HepG2 (cell line): Measurements from ENCODE around the gene TFF2. TPM values are rescaled to one million over a fixed set of nuclear protein-coding genes. Genes with fewer than 3 reads are reported as not detected.

ENCODE experiments used
- ATAC-seq: fragments of 200-7000 bp; cut with Tn5 transposase; 3 replicates; pipeline ENCODE4 v1.9.1; 2020; ENCODE audit warnings: mild to moderate bottlenecking, moderate library complexity
- BruUV-seq: library from RNA; stranded (reverse); fragments of 400-500 nt; replicated peaks from 2 replicates; lab custom pipeline; 2021; lab: Mats Ljungman, UMichigan
- CTCF ChIA-PET: fragments of 300-600 bp; formaldehyde crosslinking; extraction: SDS; loops from one replicate; lab custom pipeline; 2021; ENCODE audit warnings: low total read pairs, inconsistent platforms, low intra/inter-chr PET ratio; lab: Yijun Ruan, JAX
- POLR2A ChIA-PET: fragments of 350-600 bp; sonication (Branson Sonifier 250); formaldehyde crosslinking; loops from one replicate; lab custom pipeline; 2020; ENCODE audit warnings: antibody characterized with exemption, inconsistent platforms; lab: Yijun Ruan, JAX
- DNase-seq: peaks from one replicate; pipeline ENCODE4 v3.0.0-alpha.2; 2015; ENCODE audit warnings: low spot score
- FAIRE-seq: peaks from 3 replicates; lab custom pipeline; 2011; peaks lifted over from hg19 to GRCh38; lab: Jason Lieb, UNC
- H2AFZ ChIP-seq: one replicate; pipeline ENCODE4 v1.6.1; 2011; ENCODE audit warnings: low read length, inconsistent platforms
- H3K27ac ChIP-seq: fragments of 300-600 bp; 3 replicates; pipeline ENCODE4 v1.8.0; 2011; ENCODE audit warnings: mixed run types, mild to moderate bottlenecking, mixed read lengths, low read length, inconsistent platforms; ENCODE audit not compliant: insufficient read depth; ENCODE audit errors: extremely low read length
- H3K27me3 ChIP-seq, 2 experiments: fragments of 200-600 bp in 1 of 2; 2 replicates in 1 of 2; 3 replicates in 1 of 2; pipeline versions ENCODE4 v1.6.0 to v1.8.0; 2011; ENCODE audit warnings: low read length in 2 of 2, mild to moderate bottlenecking in 2 of 2, moderate library complexity in 2 of 2, inconsistent platforms in 1 of 2; ENCODE audit not compliant: insufficient read depth in 2 of 2, control insufficient read depth in 1 of 2
- H3K36me3 ChIP-seq, 2 experiments: fragments of 200-600 bp in 1 of 2; replicated peaks in 1 of 2; 2 replicates in 1 of 2; 3 replicates in 1 of 2; pipeline versions ENCODE4 v1.5.1 to v1.8.0; 2011; ENCODE audit warnings: low read length in 2 of 2, inconsistent platforms in 1 of 2; ENCODE audit not compliant: insufficient read depth in 2 of 2, control insufficient read depth in 1 of 2
- H3K4me1 ChIP-seq: 2 replicates; pipeline ENCODE4 v1.5.1; 2012; ENCODE audit warnings: low read length, inconsistent platforms; ENCODE audit not compliant: insufficient read depth
- H3K4me2 ChIP-seq: 2 replicates; pipeline ENCODE4 v1.6.0; 2011; ENCODE audit warnings: low read depth, low read length, inconsistent platforms
- H3K4me3 ChIP-seq, 3 experiments: fragments of 200-600 bp in 1 of 3; sonication (generic), shearing (Covaris generic) in 1 of 3; replicated peaks in 1 of 3; 2 replicates each; pipeline ENCODE4 v1.5.1; 2011 to 2016; ENCODE audit warnings: low read length in 3 of 3, inconsistent platforms in 2 of 3, low read depth in 2 of 3, mild to moderate bottlenecking in 2 of 3, control low read depth in 1 of 3, mixed read lengths in 1 of 3; ENCODE audit not compliant: insufficient read depth in 1 of 3
- H3K79me2 ChIP-seq: one replicate; pipeline ENCODE4 v1.6.1; 2011; ENCODE audit warnings: low read length, inconsistent platforms; ENCODE audit not compliant: insufficient read depth
- H3K9ac ChIP-seq: 2 replicates; pipeline ENCODE4 v1.6.0; 2011; ENCODE audit warnings: mild to moderate bottlenecking, low read depth, low read length, inconsistent platforms; ENCODE audit not compliant: insufficient read depth
- H3K9me3 ChIP-seq: 2 replicates; pipeline ENCODE4 v1.5.1; 2012; ENCODE audit warnings: mild to moderate bottlenecking, low read length
- H4K20me1 ChIP-seq: 2 replicates; pipeline ENCODE4 v1.6.0; 2011; ENCODE audit warnings: inconsistent platforms, mild to moderate bottlenecking, low read length, moderate library complexity; ENCODE audit not compliant: insufficient read depth
- GABPB1 ChIP-seq: IDR thresholded peaks from 2 replicates; pipeline ENCODE4 v1.6.1; 2016; ENCODE audit warnings: mild to moderate bottlenecking, missing genetic modification reagents, moderate library complexity, missing compliant biosample characterization
- MIXL1 ChIP-seq: IDR thresholded peaks from 2 replicates; pipeline ENCODE4 v1.6.1; 2016
- MZF1 ChIP-seq: sonication (generic); formaldehyde crosslinking; IDR thresholded peaks from 2 replicates; pipeline ENCODE4 v1.8.1; 2023; ENCODE audit warnings: mild to moderate bottlenecking, missing genetic modification reagents, borderline replicate concordance
- PAX8 ChIP-seq: sonication (generic); formaldehyde crosslinking; IDR thresholded peaks from 2 replicates; pipeline ENCODE4 v1.8.0; 2022; ENCODE audit warnings: mild to moderate bottlenecking, missing genetic modification reagents, borderline replicate concordance
- PHF5A ChIP-seq: IDR thresholded peaks from one replicate; pipeline ENCODE4 v1.6.1; 2018; ENCODE audit warnings: low read depth, missing genetic modification reagents; ENCODE audit not compliant: unreplicated experiment
- SPEN ChIP-seq: sonication (generic); formaldehyde crosslinking; IDR thresholded peaks from 2 replicates; pipeline ENCODE4 v1.5.1; 2020; ENCODE audit warnings: low read depth, mild to moderate bottlenecking, missing genetic modification reagents
- SRY ChIP-seq: sonication (generic); formaldehyde crosslinking; IDR thresholded peaks from 2 replicates; pipeline ENCODE4 v1.8.0; 2022; ENCODE audit warnings: mild to moderate bottlenecking, missing genetic modification reagents
- SSRP1 ChIP-seq: IDR thresholded peaks from 2 replicates; pipeline ENCODE4 v1.6.1; 2016; ENCODE audit warnings: control low read depth
- STAG1 ChIP-seq: sonication (generic); formaldehyde crosslinking; IDR thresholded peaks from 2 replicates; pipeline ENCODE4 v1.4.0; 2020; ENCODE audit warnings: missing genetic modification reagents
- XRCC5 ChIP-seq: fragments of 200-400 bp; formaldehyde crosslinking; optimal IDR thresholded peaks from 2 replicates; pipeline ENCODE3; 2017; ENCODE audit warnings: mild to moderate bottlenecking, low read length
- ZNF333 ChIP-seq: sonication (generic); formaldehyde crosslinking; IDR thresholded peaks from 2 replicates; pipeline ENCODE4 v1.4.0; 2020; ENCODE audit warnings: mild to moderate bottlenecking, missing genetic modification reagents, borderline replicate concordance
- ZNF44 ChIP-seq: sonication (generic); formaldehyde crosslinking; IDR thresholded peaks from 2 replicates; pipeline ENCODE4 v1.5.1; 2020; ENCODE audit warnings: mild to moderate bottlenecking, missing genetic modification reagents
- ZNF446 ChIP-seq: sonication (generic); formaldehyde crosslinking; IDR thresholded peaks from 2 replicates; pipeline ENCODE4 v1.5.0; 2020; ENCODE audit warnings: mild to moderate bottlenecking, missing genetic modification reagents
- ZNF501 ChIP-seq: sonication (generic); formaldehyde crosslinking; IDR thresholded peaks from 2 replicates; pipeline ENCODE4 v1.5.1; 2020; ENCODE audit warnings: mild to moderate bottlenecking, moderate library complexity, missing genetic modification reagents
- WGBS: methylation state at CpG from one replicate; pipeline ENCODE4 v1.1.6; 2017; ENCODE audit warnings: low lambda C conversion rate; 5-methylcytosine and 5-hydroxymethylcytosine counted together
- in situ Hi-C: cut with HindIII; loops from 2 replicates; pipeline ENCODE4 v1.10.0; 2017; ENCODE audit warnings: low pct_unique_long_range_greater_than_20kb; ENCODE audit not compliant: extremely low pct_ligation_motif_present
- intact Hi-C: fragments of 100-400 bp; cut with micrococcal nuclease; formaldehyde crosslinking; loops from one replicate; pipeline ENCODE4 v1.10.0; 2022; ENCODE audit not compliant: unreplicated experiment
- polyA plus RNA-seq, 8 experiments: library from polyadenylated mRNA; depleted of rRNA in 3 of 8; stranded (reverse) in 7 of 8; unstranded in 1 of 8; fragments of >200 nt; fragmentation: Illumina TruSeq in 4 of 8; extraction: Trizol in 4 of 8; gene quantifications; 2 replicates each; pipeline versions ENCODE4 v1.2.1 to v1.2.3, GENCODE V29; 2011 to 2016; ENCODE audit warnings: low read depth in 4 of 8, missing spikeins in 1 of 8, mixed read lengths in 1 of 8; ENCODE audit not compliant: insufficient read depth in 1 of 8
- total RNA-seq, 5 experiments: library from RNA; depleted of rRNA; stranded (reverse); fragments of >200 nt; fragmentation: Illumina TruSeq; extraction: Trizol; gene quantifications; 2 replicates each; pipeline ENCODE4 v1.2.3, GENCODE V29; 2016; ENCODE audit warnings: low read depth in 1 of 5
- TF ChIP-seq, protein P1 (sequence below): sonication (generic); formaldehyde crosslinking; IDR thresholded peaks from 2 replicates; pipeline ENCODE4 v1.9.0; 2022; ENCODE audit warnings: missing genetic modification reagents, mild to moderate bottlenecking, borderline replicate concordance
- TF ChIP-seq, protein P2 (sequence below): sonication (generic); formaldehyde crosslinking; IDR thresholded peaks from 2 replicates; pipeline ENCODE4 v1.8.0; 2022; ENCODE audit warnings: mild to moderate bottlenecking, missing genetic modification reagents, borderline replicate concordance
- TF ChIP-seq, protein P3 (sequence below): sonication (generic); formaldehyde crosslinking; IDR thresholded peaks from 2 replicates; pipeline ENCODE4 v1.5.1; 2020; ENCODE audit warnings: mild to moderate bottlenecking, moderate library complexity, missing genetic modification reagents
- TF ChIP-seq, protein P4 (sequence below): IDR thresholded peaks from 2 replicates; pipeline ENCODE4 v1.6.1; 2016; ENCODE audit warnings: low read depth, borderline replicate concordance

The TFF2 gene
- total and polyA plus RNA-seq, 2 of the 13 experiments (the other 11 are each of a cell fraction or from before 2014, with no cell fraction given): 1.5 TPM; not detected in 1

DNA sequence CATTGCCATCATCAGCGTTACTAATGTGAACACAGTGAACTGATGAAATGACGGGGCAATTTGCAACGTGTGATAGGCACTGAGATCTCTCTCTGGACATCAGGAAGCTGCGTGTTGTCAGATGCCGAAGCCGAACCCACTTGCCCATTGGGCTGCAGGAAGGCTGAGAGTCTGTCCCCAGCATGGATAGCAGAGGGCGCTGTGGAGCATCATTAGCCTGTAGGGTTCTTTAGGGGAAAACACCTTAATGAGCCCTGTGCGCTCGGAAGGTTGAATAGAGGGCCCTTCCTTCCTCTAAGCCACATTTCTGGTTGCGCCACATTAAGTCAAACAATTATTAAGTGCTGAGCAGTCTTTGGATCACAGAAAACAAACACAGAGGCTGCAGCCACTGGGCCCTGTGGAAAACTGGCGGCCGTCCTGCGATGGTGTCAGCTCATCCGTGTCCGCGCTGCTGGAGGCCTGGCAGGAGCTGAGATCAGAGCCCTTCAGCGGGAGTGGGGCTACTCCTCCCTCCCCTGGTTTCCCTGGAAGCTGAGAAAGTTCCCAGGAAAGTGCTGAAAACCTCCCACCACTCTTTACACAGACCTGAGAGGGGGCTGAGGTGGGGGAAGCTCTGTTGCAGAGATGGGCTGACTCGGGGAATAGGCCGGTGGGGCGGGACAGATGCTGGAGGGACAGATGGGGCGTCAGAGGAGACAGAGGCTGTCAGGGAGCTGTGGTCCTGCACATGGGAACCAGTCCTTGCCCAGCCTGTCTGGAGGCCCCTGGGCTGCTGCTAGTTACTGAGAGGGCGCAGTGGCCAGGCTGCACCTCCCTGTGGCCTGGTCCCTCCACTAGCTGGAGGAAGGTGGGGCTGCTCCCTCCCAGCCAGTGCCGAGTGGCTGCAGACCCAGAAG is 12.7 kb downstream of the TFF2 start:
- intact Hi-C loops (loop anchor here (1.0 kb wide), 3 partner anchors 43 to 112 kb away; no protein-coding TSS in a partner anchor), in situ Hi-C loops (no loop called here)
- H3K27me3 ChIP-seq: no peaks in the 10 kb centered on the region; a peak in 2 of 5 replicates
- peak; percentile 96 for ATAC-seq
- H3K4me1 ChIP-seq: peaks cover 21% of the 10 kb centered on the region
- H3K4me2 ChIP-seq: peak overlapping the region; percentile 85
- CTCF ChIA-PET: interaction anchor here (3.6 to 4.1 kb wide), 2 partner anchors 43 to 112 kb away, joined by 27 to 33 read pairs; no protein-coding TSS in a partner anchor
- POLR2A ChIA-PET: no interaction called here
- H3K36me3 ChIP-seq: no peaks in the 10 kb centered on the region
- no peaks in the 10 kb centered on the region for H3K79me2 ChIP-seq
- H3K9me3 ChIP-seq: no peaks in the 10 kb centered on the region
- no TSS peak for BruUV-seq
- no peak overlapping the region for H2AFZ ChIP-seq
- FAIRE-seq: peak; percentile 87
- no peak overlapping the region for H3K27ac ChIP-seq
- WGBS: 13% methylated on average over 16 of the region's 23 CpGs
- peak overlapping the region in 2 of 3 experiments; percentile 11 to 59; a peak in 2 of 6 replicates for H3K4me3 ChIP-seq
- no peaks in the 10 kb centered on the region for H4K20me1 ChIP-seq
- no peak overlapping the region for H3K9ac ChIP-seq
- peak; percentile 70 for DNase-seq
- no peak for TF ChIP-seq MZF1 (CRISPR knock-in tag)
- TF ChIP-seq, protein P1, sequence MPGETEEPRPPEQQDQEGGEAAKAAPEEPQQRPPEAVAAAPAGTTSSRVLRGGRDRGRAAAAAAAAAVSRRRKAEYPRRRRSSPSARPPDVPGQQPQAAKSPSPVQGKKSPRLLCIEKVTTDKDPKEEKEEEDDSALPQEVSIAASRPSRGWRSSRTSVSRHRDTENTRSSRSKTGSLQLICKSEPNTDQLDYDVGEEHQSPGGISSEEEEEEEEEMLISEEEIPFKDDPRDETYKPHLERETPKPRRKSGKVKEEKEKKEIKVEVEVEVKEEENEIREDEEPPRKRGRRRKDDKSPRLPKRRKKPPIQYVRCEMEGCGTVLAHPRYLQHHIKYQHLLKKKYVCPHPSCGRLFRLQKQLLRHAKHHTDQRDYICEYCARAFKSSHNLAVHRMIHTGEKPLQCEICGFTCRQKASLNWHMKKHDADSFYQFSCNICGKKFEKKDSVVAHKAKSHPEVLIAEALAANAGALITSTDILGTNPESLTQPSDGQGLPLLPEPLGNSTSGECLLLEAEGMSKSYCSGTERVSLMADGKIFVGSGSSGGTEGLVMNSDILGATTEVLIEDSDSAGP (CRISPR knock-in tag): peak; percentile 35; the same call in 1 of the 2 replicates
- TF ChIP-seq ZNF44 (CRISPR knock-in tag): no peak
- peak; percentile 77 for TF ChIP-seq XRCC5
- no peak for TF ChIP-seq PHF5A (CRISPR knock-in tag)
- TF ChIP-seq SSRP1 (CRISPR knock-in tag): 0 out of 2 replicates have a peak, but pooled peaks have one; percentile 43
- 0 out of 2 replicates have a peak, but pooled peaks have one; percentile 8 for TF ChIP-seq GABPB1 (CRISPR knock-in tag)
- TF ChIP-seq, protein P2, sequence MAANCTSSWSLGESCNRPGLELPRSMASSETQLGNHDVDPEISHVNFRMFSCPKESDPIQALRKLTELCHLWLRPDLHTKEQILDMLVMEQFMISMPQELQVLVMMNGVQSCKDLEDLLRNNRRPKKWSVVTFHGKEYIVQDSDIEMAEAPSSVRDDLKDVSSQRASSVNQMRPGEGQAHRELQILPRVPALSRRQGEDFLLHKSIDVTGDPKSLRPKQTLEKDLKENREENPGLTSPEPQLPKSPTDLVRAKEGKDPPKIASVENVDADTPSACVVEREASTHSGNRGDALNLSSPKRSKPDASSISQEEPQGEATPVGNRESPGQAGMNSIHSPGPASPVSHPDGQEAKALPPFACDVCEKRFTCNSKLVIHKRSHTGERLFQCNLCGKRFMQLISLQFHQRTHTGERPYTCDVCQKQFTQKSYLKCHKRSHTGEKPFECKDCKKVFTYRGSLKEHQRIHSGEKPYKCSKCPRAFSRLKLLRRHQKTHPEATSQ: no peak
- TF ChIP-seq ZNF501 (CRISPR knock-in tag): 0 out of 2 replicates have a peak, but pooled peaks have one; percentile 18
- peak; percentile 71 for TF ChIP-seq STAG1 (CRISPR knock-in tag)
- TF ChIP-seq, protein P3, sequence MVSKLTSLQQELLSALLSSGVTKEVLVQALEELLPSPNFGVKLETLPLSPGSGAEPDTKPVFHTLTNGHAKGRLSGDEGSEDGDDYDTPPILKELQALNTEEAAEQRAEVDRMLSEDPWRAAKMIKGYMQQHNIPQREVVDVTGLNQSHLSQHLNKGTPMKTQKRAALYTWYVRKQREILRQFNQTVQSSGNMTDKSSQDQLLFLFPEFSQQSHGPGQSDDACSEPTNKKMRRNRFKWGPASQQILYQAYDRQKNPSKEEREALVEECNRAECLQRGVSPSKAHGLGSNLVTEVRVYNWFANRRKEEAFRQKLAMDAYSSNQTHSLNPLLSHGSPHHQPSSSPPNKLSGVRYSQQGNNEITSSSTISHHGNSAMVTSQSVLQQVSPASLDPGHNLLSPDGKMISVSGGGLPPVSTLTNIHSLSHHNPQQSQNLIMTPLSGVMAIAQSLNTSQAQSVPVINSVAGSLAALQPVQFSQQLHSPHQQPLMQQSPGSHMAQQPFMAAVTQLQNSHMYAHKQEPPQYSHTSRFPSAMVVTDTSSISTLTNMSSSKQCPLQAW: peak; percentile 15; the same call in 1 of the 2 replicates
- TF ChIP-seq ZNF333 (CRISPR knock-in tag): no peak
- no peak for TF ChIP-seq PAX8 (CRISPR knock-in tag)
- no peak for TF ChIP-seq ZNF446 (CRISPR knock-in tag)
- TF ChIP-seq SPEN (CRISPR knock-in tag): no peak
- TF ChIP-seq, protein P4, sequence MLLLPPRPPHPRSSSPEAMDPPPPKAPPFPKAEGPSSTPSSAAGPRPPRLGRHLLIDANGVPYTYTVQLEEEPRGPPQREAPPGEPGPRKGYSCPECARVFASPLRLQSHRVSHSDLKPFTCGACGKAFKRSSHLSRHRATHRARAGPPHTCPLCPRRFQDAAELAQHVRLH (CRISPR knock-in tag): 0 out of 2 replicates have a peak, but pooled peaks have one; percentile 32
- 0 out of 2 replicates have a peak, but pooled peaks have one; percentile 37 for TF ChIP-seq SRY (CRISPR knock-in tag)
- TF ChIP-seq MIXL1: 0 out of 2 replicates have a peak, but pooled peaks have one; percentile 48
